MM.1S (cell line): ENCODE results near the gene LINGO1.

Experiments used
- DNase-seq: peaks from one replicate; pipeline ENCODE4 v3.0.0-alpha.2; 2015
- H2AFZ ChIP-seq: fragments of 300-600 bp; sonication (generic); 2 replicates; pipeline ENCODE4 v1.6.0; 2016; ENCODE audit warnings: antibody characterized with exemption, low read length
- H3F3A ChIP-seq: fragments of 300-600 bp; sonication (generic); 2 replicates; pipeline ENCODE4 v1.6.1; 2016; ENCODE audit warnings: mild to moderate bottlenecking, antibody characterized with exemption, low read length, moderate library complexity, mixed read lengths; ENCODE audit not compliant: insufficient read depth
- H3K27ac ChIP-seq: fragments of 300-600 bp; sonication (generic); 2 replicates; pipeline ENCODE4 v1.5.1; 2016; ENCODE audit warnings: mild to moderate bottlenecking, low read length
- H3K27me3 ChIP-seq: fragments of 300-600 bp; sonication (generic); replicated peaks from 2 replicates; pipeline ENCODE4 v1.6.0; 2016; ENCODE audit warnings: low read length; ENCODE audit not compliant: insufficient read depth
- H3K36me3 ChIP-seq: fragments of 300-600 bp; sonication (generic); replicated peaks from 2 replicates; pipeline ENCODE4 v1.6.1; 2016; ENCODE audit warnings: mild to moderate bottlenecking, low read length, mixed read lengths; ENCODE audit not compliant: insufficient read depth
- H3K4me1 ChIP-seq: fragments of 300-600 bp; sonication (generic); 2 replicates; pipeline ENCODE4 v1.6.1; 2016; ENCODE audit warnings: low read length, mixed read lengths
- H3K4me2 ChIP-seq: fragments of 300-600 bp; sonication (generic); 2 replicates; pipeline ENCODE4 v1.6.0; 2016; ENCODE audit warnings: low read depth, low read length
- H3K4me3 ChIP-seq: fragments of 300-600 bp; sonication (generic); 2 replicates; pipeline ENCODE4 v1.5.1; 2016; ENCODE audit warnings: low read length, mixed read lengths
- H3K79me2 ChIP-seq: fragments of 300-600 bp; sonication (generic); 2 replicates; pipeline ENCODE4 v1.6.1; 2016; ENCODE audit warnings: mixed run types, low read length, mixed read lengths
- H3K9ac ChIP-seq: fragments of 300-600 bp; sonication (generic); 2 replicates; pipeline ENCODE4 v1.6.1; 2016; ENCODE audit warnings: low read length, mixed read lengths
- H3K9me2 ChIP-seq: fragments of 300-600 bp; sonication (generic); replicated peaks from 2 replicates; pipeline ENCODE4 v1.6.1; 2016; ENCODE audit warnings: mild to moderate bottlenecking, low read length, mixed read lengths; ENCODE audit not compliant: insufficient read depth
- H3K9me3 ChIP-seq: fragments of 300-600 bp; sonication (generic); replicated peaks from 2 replicates; pipeline ENCODE4 v1.6.1; 2016; ENCODE audit warnings: mild to moderate bottlenecking, low read length, mixed read lengths; ENCODE audit not compliant: insufficient read depth
- H4K20me1 ChIP-seq: fragments of 300-600 bp; sonication (generic); 2 replicates; pipeline ENCODE4 v1.6.1; 2016; ENCODE audit warnings: mild to moderate bottlenecking, low read length, moderate library complexity, mixed read lengths; ENCODE audit not compliant: insufficient read depth
- EZH2 ChIP-seq: fragments of 300-600 bp; sonication (generic); optimal IDR thresholded peaks from 2 replicates; pipeline ENCODE3; 2017; ENCODE audit warnings: low read depth, mild to moderate bottlenecking, antibody characterized with exemption, low read length, mixed read lengths
- EZH2phosphoT487 ChIP-seq: fragments of 300-600 bp; sonication (generic); IDR thresholded peaks from 2 replicates; pipeline ENCODE4 v1.6.1; 2018; ENCODE audit warnings: antibody characterized with exemption, low read length
- TF ChIP-seq, protein P1 (sequence below): fragments of 300-600 bp; sonication (generic); IDR thresholded peaks from 2 replicates; pipeline ENCODE4 v1.5.1; 2016; ENCODE audit warnings: antibody characterized with exemption, low read length, mixed read lengths

Gene LINGO1

DNA sequence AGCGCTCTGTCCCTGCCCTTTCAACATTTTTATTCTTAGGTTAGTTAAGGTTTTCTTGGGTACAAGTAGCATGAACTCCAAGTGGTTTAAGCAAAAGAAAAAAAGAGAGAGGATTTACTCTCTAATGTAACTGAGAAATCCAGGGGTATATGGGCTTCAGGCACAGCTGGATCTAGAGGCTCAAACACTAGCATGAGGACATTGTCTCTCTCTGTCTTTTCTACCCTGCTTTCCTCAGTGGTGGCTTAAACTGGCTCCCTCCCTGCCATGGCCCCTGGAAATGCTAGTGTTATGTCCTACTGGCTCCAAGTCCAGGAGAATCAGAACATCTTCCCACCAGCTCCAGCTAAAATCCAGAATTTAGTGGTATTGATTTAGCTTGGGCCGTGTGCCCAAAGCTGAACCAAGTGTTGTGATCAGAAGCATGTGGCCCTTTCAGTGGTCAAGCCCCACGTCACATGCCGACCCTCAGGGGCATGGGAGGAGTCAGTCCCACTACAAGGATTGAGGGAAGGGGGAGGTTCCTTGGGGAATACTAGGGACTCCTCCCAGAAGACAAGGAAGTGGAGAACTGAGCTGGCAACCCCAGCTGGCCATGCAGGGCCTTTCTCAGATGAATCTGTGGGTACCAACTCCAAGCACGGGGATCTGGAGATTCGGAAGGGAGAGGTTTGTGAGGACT is 58.0 kb downstream of the LINGO1 start:
- H3K4me3 ChIP-seq = no peak overlapping the region
- H3K27ac ChIP-seq = no peak overlapping the region
- no peaks in the 10 kb centered on the region for H3K36me3 ChIP-seq
- H2AFZ ChIP-seq = no peak overlapping the region
- H3K9ac ChIP-seq = no peak overlapping the region
- H3K9me2 ChIP-seq = no peaks in the 10 kb centered on the region
- TF ChIP-seq, protein P1, sequence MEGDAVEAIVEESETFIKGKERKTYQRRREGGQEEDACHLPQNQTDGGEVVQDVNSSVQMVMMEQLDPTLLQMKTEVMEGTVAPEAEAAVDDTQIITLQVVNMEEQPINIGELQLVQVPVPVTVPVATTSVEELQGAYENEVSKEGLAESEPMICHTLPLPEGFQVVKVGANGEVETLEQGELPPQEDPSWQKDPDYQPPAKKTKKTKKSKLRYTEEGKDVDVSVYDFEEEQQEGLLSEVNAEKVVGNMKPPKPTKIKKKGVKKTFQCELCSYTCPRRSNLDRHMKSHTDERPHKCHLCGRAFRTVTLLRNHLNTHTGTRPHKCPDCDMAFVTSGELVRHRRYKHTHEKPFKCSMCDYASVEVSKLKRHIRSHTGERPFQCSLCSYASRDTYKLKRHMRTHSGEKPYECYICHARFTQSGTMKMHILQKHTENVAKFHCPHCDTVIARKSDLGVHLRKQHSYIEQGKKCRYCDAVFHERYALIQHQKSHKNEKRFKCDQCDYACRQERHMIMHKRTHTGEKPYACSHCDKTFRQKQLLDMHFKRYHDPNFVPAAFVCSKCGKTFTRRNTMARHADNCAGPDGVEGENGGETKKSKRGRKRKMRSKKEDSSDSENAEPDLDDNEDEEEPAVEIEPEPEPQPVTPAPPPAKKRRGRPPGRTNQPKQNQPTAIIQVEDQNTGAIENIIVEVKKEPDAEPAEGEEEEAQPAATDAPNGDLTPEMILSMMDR = no peak
- TF ChIP-seq EZH2 (no peak), EZH2phosphoT487 (no peak)
- no peaks in the 10 kb centered on the region for H4K20me1 ChIP-seq
- no peaks in the 10 kb centered on the region for H3F3A ChIP-seq
- H3K9me3 ChIP-seq = no peaks in the 10 kb centered on the region
- no peak overlapping the region for H3K4me2 ChIP-seq
- H3K79me2 ChIP-seq = no peaks in the 10 kb centered on the region
- H3K4me1 ChIP-seq = no peaks in the 10 kb centered on the region
- H3K27me3 ChIP-seq = peaks cover 24% of the 10 kb centered on the region
- DNase-seq = no peak

DNA sequence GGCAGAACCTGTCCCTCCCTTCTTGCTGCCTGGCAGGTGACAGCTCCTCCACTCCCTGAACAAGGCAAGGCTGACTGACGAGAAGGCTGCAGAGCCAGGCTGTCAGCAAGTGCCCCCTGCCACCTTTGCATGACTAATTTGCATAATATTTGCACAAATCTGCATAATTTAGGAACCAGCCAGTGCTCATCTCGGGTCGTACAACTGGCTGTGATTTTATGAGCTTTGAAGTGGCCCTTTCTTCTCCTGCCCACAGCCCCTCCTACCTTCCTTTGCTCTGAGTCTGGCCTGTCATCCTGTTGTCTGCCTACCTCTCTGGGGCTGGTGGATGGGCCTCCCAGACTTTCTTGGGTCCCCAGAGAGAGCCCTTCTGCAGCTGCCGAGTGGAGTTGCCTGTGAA is 58.9 kb downstream of the LINGO1 start:
- TF ChIP-seq, protein P1 = no peak
- TF ChIP-seq EZH2phosphoT487 (no peak), EZH2 (no peak)
- Histone ChIP-seq H3K9ac (no peak overlapping the region), H3F3A (no peaks in the 10 kb centered on the region), H3K79me2 (no peaks in the 10 kb centered on the region), H4K20me1 (no peaks in the 10 kb centered on the region), H3K27ac (no peak overlapping the region), H3K36me3 (no peaks in the 10 kb centered on the region), H3K9me2 (no peaks in the 10 kb centered on the region), H3K27me3 (peaks cover 27% of the 10 kb centered on the region), H3K4me2 (no peak overlapping the region), H3K4me3 (no peak overlapping the region), H2AFZ (no peak overlapping the region), H3K4me1 (no peaks in the 10 kb centered on the region), H3K9me3 (no peaks in the 10 kb centered on the region)
- DNase-seq = no peak

DNA sequence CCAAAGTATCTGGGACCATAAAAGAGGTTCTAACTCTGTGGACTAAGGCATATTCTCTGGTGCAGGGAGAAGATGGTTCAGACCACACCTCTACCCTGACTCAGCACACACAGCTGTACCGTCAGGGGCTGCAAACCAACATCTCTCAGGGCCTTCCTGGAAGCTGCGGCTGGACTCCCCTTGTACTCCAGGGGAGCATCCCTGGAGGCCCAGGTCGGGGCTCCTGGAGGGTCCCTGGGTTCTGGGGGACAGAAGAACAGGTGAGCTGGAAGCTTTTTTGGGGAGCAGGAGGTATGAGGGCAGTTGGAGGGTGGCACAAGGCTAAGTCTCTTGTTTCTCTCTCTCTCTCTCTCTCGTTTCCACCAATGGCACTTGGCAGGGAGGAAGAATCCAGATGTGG is 60.5 kb downstream of the LINGO1 start:
- Histone ChIP-seq H3K79me2 (no peaks in the 10 kb centered on the region), H2AFZ (no peak overlapping the region), H3K27ac (no peak overlapping the region), H3K4me1 (no peaks in the 10 kb centered on the region), H3K4me3 (no peak overlapping the region), H3K27me3 (peaks cover 27% of the 10 kb centered on the region), H3K4me2 (no peak overlapping the region), H3K36me3 (no peaks in the 10 kb centered on the region), H3K9me2 (no peaks in the 10 kb centered on the region), H3K9ac (no peak overlapping the region), H3F3A (no peaks in the 10 kb centered on the region), H4K20me1 (no peaks in the 10 kb centered on the region), H3K9me3 (no peaks in the 10 kb centered on the region)
- no peak for TF ChIP-seq EZH2phosphoT487
- no peak for TF ChIP-seq EZH2
- TF ChIP-seq, protein P1 = no peak
- no peak for DNase-seq
